Posterior vena cava (tissue), 2 donors: Measurements from ENCODE around the gene LPIN3. TPM values are rescaled to one million over a fixed set of nuclear protein-coding genes. Genes with fewer than 3 reads are reported as not detected.

Source experiments
- DNase-seq: peaks from one replicate; pipeline ENCODE4 v3.0.0-alpha.2; 2020; ENCODE audit warnings: low spot score
- intact Hi-C, 2 donors: fragments of 100-400 bp; cut with DNase I; formaldehyde crosslinking; loops; one replicate each; pipeline versions ENCODE4 v1.14.1 to v1.14.2; 2022 to 2023
- total RNA-seq, 2 donors: library from RNA; stranded (reverse); fragmentation: NEBNext Ultra II Directional; extraction: Animal tissue kit (Norgen Biotek cat#: 25700); gene quantifications; one replicate each; pipeline ENCODE4 v1.2.1, GENCODE V29; 2021
- donor health status: DM: yes; HTN: yes; CAD: no.
- donor health status: DM: yes; HTN: yes; CAD: no.

LPIN3 gene
- total RNA-seq, 2 donors from 2014 or later = 12.7 to 17.6 TPM

GRCh38 chr20:41316602-41317545 is 23.7 kb upstream of the LPIN3 start:
- intact Hi-C loops = loop anchor here (2.0 to 10.0 kb wide), 3 partner anchors 14 to 72 kb away; no protein-coding TSS in a partner anchor
- peak; percentile 93 for DNase-seq

- DNase-seq = peak; percentile 99
- intact Hi-C loops = loop anchor here (2.0 to 10.0 kb wide), 3 partner anchors 13 to 73 kb away; no protein-coding TSS in a partner anchor
Observed at GRCh38 chr20:41317546-41318270, 22.9 kb upstream of the LPIN3 start, which contains the start of gene ZHX3. Gene ZHX3 (minus strand): TSS chr20:41317731. CDS start chr20:41204916, 112,815 bp downstream.

- no peak for DNase-seq
Observed at GRCh38 chr20:41318271-41318649, 22.4 kb upstream of the LPIN3 start.

GRCh38 chr20:41320441-41320840 is 20.2 kb upstream of the LPIN3 start:
- intact Hi-C loops = no loop called here
- DNase-seq = no peak

More at GRCh38 chr20:41318271-41318649, 22.4 kb upstream of the LPIN3 start:
- intact Hi-C loops = loop anchor here (5.0 to 10.0 kb wide), 2 partner anchors 71 to 73 kb away; no protein-coding TSS in a partner anchor

- no peak for DNase-seq
- intact Hi-C loops = no loop called here
Observed at GRCh38 chr20:41320976-41321375, 19.6 kb upstream of the LPIN3 start.

GRCh38 chr20:41327178-41327577 is 13.4 kb upstream of the LPIN3 start:
- intact Hi-C loops = no loop called here

GRCh38 chr20:41329435-41330342 is 10.9 kb upstream of the LPIN3 start:
- DNase-seq = peak; percentile 95
- intact Hi-C loops = loop anchor here in 1 of 2 donors (2.0 kb wide), 1 partner anchor 13 kb away; the partner anchor contains the start of gene ZHX3

More at GRCh38 chr20:41327178-41327577, 13.4 kb upstream of the LPIN3 start:
- DNase-seq = no peak

- DNase-seq = no peak
- intact Hi-C loops = loop anchor here in 1 of 2 donors (2.0 kb wide), 1 partner anchor 14 kb away; the partner anchor contains the start of gene ZHX3
Observed at GRCh38 chr20:41330343-41330720, 10.3 kb upstream of the LPIN3 start.

- intact Hi-C loops = loop anchor here in 1 of 2 donors (2.0 kb wide), 1 partner anchor 14 kb away; the partner anchor contains the start of gene ZHX3
- DNase-seq = no peak
Observed at GRCh38 chr20:41330941-41331340, 9.7 kb upstream of the LPIN3 start.

- no peak for DNase-seq
- intact Hi-C loops = loop anchor here in 1 of 2 donors (2.0 kb wide), 1 partner anchor 15 kb away; the partner anchor contains the start of gene ZHX3
Observed at GRCh38 chr20:41331731-41332130, 8.9 kb upstream of the LPIN3 start.

GRCh38 chr20:41334036-41334435 is 6.6 kb upstream of the LPIN3 start:
- intact Hi-C loops = no loop called here
- no peak for DNase-seq

GRCh38 chr20:41334443-41335421 is 5.9 kb upstream of the LPIN3 start:
- intact Hi-C loops = no loop called here
- no peak for DNase-seq

GRCh38 chr20:41335591-41335990 is 5.0 kb upstream of the LPIN3 start:
- intact Hi-C loops = no loop called here

GRCh38 chr20:41336711-41337492 is 3.7 kb upstream of the LPIN3 start:
- intact Hi-C loops = no loop called here
- no peak for DNase-seq

More at GRCh38 chr20:41335591-41335990, 5.0 kb upstream of the LPIN3 start:
- no peak for DNase-seq

- DNase-seq = peak; percentile 95
- intact Hi-C loops = loop anchor here (1.0 to 5.0 kb wide), 3 partner anchors 67 to 173 kb away; no protein-coding TSS in a partner anchor
Observed at GRCh38 chr20:41339957-41340326, 679 bp upstream of the LPIN3 start.
